GM12874 (cell line): ENCODE measurements around the gene SASH3.

ENCODE experiments used
- TF ChIP-seq, protein P1 (sequence below): IDR thresholded peaks from 2 replicates; pipeline ENCODE4 v1.5.1; 2011; ENCODE audit warnings: low read depth, mild to moderate bottlenecking, control low read depth, low read length, moderate library complexity; ENCODE audit not compliant: insufficient read depth

The SASH3 gene

DNA sequence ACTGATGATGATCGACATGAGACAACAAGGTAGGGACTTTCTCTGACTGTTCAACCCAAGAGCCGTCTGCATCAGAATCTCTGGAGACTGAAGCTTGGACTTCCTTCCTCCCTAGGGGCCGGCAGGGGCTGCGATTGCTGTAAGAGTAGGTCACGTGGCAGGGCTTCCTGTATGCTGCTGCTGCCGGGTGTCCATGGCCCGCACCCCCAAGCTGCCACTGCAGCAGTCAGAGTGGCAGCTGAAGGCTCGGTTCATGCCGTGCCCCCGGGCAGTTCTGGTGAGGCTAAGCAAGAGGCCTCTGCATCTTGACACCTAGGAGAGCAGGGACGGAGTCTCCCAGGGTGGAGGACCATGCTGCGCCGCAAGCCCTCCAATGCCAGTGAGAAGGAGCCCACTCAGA, at the start of gene SASH3:
Gene SASH3 (plus strand): TSS at position 203 of the 400 bp plus-strand sequence. CDS start 149 bp downstream, at position 352.
- TF ChIP-seq, protein P1, sequence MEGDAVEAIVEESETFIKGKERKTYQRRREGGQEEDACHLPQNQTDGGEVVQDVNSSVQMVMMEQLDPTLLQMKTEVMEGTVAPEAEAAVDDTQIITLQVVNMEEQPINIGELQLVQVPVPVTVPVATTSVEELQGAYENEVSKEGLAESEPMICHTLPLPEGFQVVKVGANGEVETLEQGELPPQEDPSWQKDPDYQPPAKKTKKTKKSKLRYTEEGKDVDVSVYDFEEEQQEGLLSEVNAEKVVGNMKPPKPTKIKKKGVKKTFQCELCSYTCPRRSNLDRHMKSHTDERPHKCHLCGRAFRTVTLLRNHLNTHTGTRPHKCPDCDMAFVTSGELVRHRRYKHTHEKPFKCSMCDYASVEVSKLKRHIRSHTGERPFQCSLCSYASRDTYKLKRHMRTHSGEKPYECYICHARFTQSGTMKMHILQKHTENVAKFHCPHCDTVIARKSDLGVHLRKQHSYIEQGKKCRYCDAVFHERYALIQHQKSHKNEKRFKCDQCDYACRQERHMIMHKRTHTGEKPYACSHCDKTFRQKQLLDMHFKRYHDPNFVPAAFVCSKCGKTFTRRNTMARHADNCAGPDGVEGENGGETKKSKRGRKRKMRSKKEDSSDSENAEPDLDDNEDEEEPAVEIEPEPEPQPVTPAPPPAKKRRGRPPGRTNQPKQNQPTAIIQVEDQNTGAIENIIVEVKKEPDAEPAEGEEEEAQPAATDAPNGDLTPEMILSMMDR, result no peak

DNA sequence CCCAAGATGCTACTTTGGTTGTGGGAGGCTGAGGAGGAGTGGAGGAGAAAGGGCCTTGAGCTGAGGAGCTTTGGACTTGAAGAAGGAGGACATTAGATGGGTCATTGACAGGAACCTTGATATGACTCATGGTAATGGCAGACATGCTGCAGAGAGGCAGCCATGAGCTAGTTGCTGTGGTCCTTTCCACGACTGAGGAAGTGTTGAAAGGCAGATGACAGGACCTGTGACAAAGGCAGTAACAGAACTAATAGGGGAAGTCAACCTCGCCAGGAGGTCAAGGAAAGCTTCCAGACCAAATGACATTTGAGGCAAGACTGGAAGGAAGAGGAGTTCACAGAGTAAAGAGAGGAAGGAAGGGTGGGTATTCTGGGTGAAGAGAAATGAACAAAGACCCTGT, 48.5 kb upstream of the SASH3 start:
- TF ChIP-seq, protein P1, result no peak

DNA sequence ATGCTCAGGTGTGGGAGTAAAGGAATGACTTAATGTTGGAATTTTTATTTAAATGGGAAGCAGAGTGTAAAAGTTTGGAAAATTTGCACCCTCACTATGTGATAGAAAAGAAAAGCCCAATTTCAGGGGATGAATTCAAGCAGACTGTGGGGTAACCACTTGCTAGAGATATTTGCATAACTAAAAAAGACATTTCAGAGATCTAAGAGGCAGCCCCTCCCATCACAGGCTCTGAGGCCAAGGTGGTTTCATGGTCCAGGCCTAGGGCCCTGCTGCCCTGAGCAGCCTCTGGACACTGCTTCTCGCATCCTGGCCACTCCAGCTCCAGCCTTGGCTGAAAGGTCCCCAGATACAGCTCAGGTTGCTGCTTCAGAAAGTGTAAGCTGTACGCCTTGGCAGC, 46.9 kb upstream of the SASH3 start:
- TF ChIP-seq, protein P1, result no peak

DNA sequence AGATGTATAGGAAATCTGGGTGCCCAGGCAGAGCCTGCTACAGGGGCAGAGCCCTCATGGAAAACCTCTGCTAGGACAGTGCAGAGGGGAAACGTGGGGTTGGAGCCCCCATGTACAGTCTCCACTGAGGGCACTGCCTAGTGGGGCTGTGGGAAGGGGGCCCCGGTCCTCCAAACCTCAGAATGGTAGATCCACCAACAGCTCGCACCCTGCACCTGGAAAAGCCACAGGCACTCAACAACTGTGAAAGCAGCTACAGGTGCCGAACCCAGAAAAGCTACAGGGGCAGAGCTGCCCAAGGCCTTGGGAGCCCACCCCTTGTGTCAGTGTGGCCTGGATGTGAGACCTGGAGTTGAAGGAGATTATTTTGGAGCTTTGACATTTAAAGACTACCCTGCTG, 46.4 kb upstream of the SASH3 start:
- TF ChIP-seq, protein P1, result no peak

DNA sequence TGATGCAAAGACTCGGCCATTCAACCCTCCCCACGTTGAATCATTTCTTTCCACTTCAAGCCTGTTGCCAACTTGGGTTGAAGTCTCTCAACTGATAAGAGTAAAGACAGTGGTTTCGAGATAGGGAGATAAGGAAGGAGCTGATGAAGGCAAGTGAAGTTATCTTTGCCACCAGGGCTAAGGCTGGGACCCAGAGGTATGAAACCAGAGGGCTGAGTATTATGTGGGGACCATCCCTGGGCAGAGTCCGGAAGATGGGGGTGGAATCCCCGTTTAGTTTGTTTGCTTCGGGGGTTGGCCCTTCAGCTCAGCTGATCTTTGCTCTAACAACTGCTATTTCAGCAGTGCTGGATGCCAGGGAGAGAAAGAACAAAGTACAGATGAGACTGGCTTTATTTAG, 43.3 kb upstream of the SASH3 start:
- TF ChIP-seq, protein P1, result no peak

DNA sequence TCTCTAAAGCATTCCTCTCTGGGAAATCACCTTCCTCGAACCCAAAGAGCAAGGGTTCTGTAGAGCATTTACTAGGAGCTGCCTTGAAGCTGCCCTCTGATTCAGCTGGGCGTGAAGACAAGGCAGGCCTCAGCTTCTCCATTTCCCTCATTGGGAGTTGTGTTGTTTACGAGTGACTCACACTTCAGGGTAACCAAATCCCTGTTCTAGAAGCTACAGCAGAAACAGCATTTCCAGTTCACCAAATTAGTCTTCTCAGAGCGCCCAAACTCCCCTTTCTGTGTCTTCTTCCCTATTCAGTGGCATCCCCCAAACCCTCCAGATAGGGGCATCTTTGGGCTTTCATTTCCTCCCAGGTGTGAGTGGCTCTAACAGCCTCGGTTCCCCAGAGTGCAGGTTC, 41.8 kb upstream of the SASH3 start:
- TF ChIP-seq, protein P1, result no peak

DNA sequence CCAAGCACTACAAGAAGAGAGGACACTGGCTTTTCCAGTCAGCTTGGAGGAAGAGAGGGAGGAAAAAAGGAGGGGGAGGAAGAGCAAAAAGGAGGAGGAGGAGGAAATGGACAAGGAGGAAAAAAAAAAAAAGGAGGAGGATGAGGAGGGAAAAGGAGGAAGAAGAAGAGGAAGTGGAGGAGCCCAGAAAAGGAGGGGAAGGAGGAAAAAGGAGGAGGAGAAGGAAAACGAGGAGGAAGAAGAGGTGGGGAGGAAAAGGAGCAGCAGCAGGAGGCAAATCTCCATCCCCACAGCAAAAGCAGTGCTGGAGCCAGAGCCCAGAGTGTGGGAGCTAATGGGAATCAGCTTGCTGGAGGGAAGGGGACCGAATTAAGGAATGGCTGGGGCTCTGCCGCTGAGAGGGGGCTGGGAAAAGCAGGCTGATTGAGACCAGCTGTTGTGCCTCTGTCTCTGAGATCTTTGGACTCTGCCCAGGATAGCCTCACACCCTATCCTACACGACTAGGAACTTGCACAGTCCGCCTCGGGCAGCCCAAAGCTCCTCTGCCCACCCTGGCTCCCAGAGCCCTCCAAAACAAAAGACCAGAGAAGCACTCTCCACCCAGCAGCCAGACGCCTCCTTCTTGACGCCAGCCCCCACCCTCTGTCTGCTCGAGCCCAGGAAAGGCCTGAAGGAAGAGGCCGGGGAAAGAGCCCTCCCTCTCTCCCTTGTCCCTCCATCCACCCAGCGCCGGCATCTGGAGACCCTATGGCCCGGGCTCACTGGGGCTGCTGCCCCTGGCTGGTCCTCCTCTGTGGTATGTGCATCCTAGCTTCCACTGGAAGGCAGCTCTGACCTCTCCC, 41.1 kb upstream of the SASH3 start, which contains the start of gene XPNPEP2:
Gene XPNPEP2 (plus strand): TSS at position 514 of the 843 bp plus-strand sequence. CDS start 235 bp downstream, at position 749.
- TF ChIP-seq, protein P1, result no peak
